ENCODE data around the gene TSPEAR. TPM values are rescaled to one million over a fixed set of nuclear protein-coding genes. Genes with fewer than 3 reads are reported as not detected.

Gene TSPEAR
- total RNA-seq, 2 experiments from 2014 or later: not detected

DNA sequence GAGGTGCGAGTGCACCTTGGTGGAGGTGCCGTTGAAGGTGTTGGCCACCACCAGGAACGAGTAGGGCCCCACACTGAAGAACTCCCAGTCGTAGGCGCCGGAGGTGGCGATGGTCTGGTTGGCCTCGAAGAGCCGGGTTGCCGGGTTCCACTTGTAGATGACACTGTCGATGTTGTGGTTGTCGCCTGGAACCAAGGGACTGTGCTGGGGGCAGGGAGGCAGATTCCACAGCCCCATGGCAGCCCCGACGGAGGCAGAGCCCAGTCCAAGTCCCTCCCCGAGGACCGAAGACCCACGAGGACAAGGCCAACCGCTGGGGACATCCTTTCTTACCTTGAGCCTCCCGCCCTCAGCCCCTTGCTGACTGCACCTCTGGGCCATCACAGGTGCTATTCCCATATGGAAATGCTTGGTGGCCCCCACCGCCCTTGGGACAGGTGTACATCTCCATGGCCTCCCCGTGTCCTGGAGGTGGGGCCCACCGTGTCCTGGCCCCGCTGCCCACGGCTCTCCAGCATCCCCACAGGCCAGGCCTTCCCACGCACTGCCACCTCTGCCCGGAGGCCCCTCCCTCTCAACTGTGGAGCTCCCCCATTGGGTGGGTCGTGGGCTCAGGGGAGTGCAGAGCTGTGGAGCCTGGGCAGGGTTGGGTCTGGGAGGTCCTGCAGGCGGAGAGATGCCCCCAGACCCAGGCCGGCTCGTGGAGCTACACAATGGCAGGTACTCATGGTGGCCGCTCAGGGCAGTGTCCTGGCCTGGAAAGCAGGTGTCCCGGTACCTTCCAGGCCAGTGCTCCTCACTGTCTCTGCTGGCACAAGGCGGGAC is 189.2 kb downstream of the TSPEAR start:
- H3K27me3 ChIP-seq (ENCODE audit: control insufficient read depth in 1 of 2, insufficient read depth in 2 of 2, low read length in 2 of 2): no peaks in the 10 kb centered on the region
- TF ChIP-seq CTCF (IDR thresholded peaks at IDR 0.05): no peak
- Mint-ChIP-seq H3K27me3 (no peaks in the 10 kb centered on the region), H3K27ac (no peak overlapping the region), H3K36me3 (ENCODE audit: low read depth) (no peaks in the 10 kb centered on the region), H3K4me3 (no peak overlapping the region), H3K4me1 (ENCODE audit: low read depth) (no peaks in the 10 kb centered on the region), H3K9me3 (no peaks in the 10 kb centered on the region)
- intact Hi-C loops (cut with DNase I, micrococcal nuclease): no loop called here
- no peak overlapping the region for H3K27ac ChIP-seq (ENCODE audit: low read depth in 1 of 2, low read length in 2 of 2)
- no peak for ATAC-seq (ENCODE audit: poor library complexity)
- DNase-seq: peak in 1 of 14 experiments; percentile 17
- no peaks in the 10 kb centered on the region for H3K4me1 ChIP-seq (ENCODE audit: insufficient read depth, low read length)
- ChIA-PET POLR2A (no interaction called here), CTCF (no interaction called here)
- H3K4me3 ChIP-seq (ENCODE audit: low read length): no peak overlapping the region
- peaks cover 0 to 10% of the 10 kb centered on the region in 2 experiments for H3K9me3 ChIP-seq (ENCODE audit: control insufficient read depth in 1 of 2, insufficient read depth in 1 of 2, low read length in 2 of 2)
- no peaks in the 10 kb centered on the region for H3K36me3 ChIP-seq (ENCODE audit: insufficient read depth, low read length)

DNA sequence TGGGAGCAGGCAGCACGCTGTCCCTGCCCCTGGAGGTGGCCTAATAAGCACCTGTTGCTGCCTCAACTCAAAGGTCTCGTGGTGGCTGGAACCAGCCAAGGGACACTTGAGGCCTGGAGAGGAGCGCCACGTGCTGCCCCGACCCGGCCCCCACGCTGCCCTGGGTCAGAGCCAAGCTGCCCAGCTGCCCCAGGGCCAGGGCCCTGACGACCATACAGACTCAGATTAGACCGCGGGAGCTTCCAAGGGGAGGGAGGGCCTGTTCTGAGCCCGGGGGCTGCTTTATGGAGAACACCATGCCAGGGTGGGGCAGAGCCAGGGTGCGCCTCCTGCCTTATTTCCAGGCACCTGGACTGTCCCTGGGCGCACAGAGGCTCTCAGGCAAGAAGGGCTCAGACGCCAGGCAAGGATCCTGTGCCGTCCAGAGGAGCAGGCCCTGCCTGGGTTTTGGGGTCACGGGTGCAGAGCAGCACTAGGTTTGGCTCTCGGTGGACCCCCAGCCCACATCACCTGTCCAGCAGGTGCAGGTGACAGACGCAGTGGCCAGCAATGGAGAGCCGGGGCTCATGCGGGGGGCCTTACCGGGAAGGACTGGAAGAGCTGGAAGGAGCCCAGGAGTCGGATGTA is 190.0 kb downstream of the TSPEAR start:
- Histone ChIP-seq H3K27ac (ENCODE audit: low read depth in 1 of 2, low read length in 2 of 2) (no peak overlapping the region), H3K4me1 (ENCODE audit: insufficient read depth, low read length) (no peaks in the 10 kb centered on the region), H3K27me3 (ENCODE audit: control insufficient read depth in 1 of 2, insufficient read depth in 2 of 2, low read length in 2 of 2) (no peaks in the 10 kb centered on the region), H3K9me3 (ENCODE audit: control insufficient read depth in 1 of 2, insufficient read depth in 1 of 2, low read length in 2 of 2) (peaks cover 0 to 10% of the 10 kb centered on the region in 2 experiments), H3K36me3 (ENCODE audit: insufficient read depth, low read length) (no peaks in the 10 kb centered on the region), H3K4me3 (ENCODE audit: low read length) (no peak overlapping the region)
- Mint-ChIP-seq H3K9me3 (no peaks in the 10 kb centered on the region), H3K4me3 (no peak overlapping the region), H3K36me3 (ENCODE audit: low read depth) (no peaks in the 10 kb centered on the region), H3K27ac (no peak overlapping the region), H3K27me3 (no peaks in the 10 kb centered on the region), H3K4me1 (ENCODE audit: low read depth) (no peaks in the 10 kb centered on the region)
- DNase-seq (peak in 1 of 14 experiments; percentile 21), ATAC-seq (ENCODE audit: poor library complexity) (no peak)
- TF ChIP-seq CTCF (IDR thresholded peaks at IDR 0.05): no peak
- ChIA-PET CTCF (no interaction called here), POLR2A (no interaction called here)
- intact Hi-C loops (cut with DNase I, micrococcal nuclease): no loop called here

GRCh38 chr21:44520326-44521300 is 190.8 kb downstream of the TSPEAR start:
- ChIA-PET CTCF (no interaction called here), POLR2A (no interaction called here)
- Histone ChIP-seq H3K4me3 (ENCODE audit: low read length) (no peak overlapping the region), H3K27ac (ENCODE audit: low read depth in 1 of 2, low read length in 2 of 2) (no peak overlapping the region), H3K27me3 (ENCODE audit: control insufficient read depth in 1 of 2, insufficient read depth in 2 of 2, low read length in 2 of 2) (no peaks in the 10 kb centered on the region), H3K9me3 (ENCODE audit: control insufficient read depth in 1 of 2, insufficient read depth in 1 of 2, low read length in 2 of 2) (peaks cover 0 to 10% of the 10 kb centered on the region in 2 experiments), H3K4me1 (ENCODE audit: insufficient read depth, low read length) (no peaks in the 10 kb centered on the region), H3K36me3 (ENCODE audit: insufficient read depth, low read length) (no peaks in the 10 kb centered on the region)
- Mint-ChIP-seq H3K27ac (no peak overlapping the region), H3K36me3 (ENCODE audit: low read depth) (no peaks in the 10 kb centered on the region), H3K4me1 (ENCODE audit: low read depth) (no peaks in the 10 kb centered on the region), H3K9me3 (no peaks in the 10 kb centered on the region), H3K27me3 (no peaks in the 10 kb centered on the region), H3K4me3 (no peak overlapping the region)
- intact Hi-C loops (cut with DNase I, micrococcal nuclease): no loop called here
- DNase-seq (no peak), ATAC-seq (ENCODE audit: poor library complexity) (no peak)
- TF ChIP-seq CTCF (IDR thresholded peaks at IDR 0.05): no peak
